GM13976 (cell line): ENCODE data around the gene SLC9A5.

Experiments used
- DNase-seq: peaks from one replicate; pipeline ENCODE4 v3.0.0; 2012; ENCODE audit warnings: low spot score
- in situ Hi-C: fragments of 300-500 bp; cut with MboI; formaldehyde crosslinking; loops from one replicate; pipeline ENCODE4 v1.12.0; 2022; ENCODE audit warnings: low sequenced_read_pairs, mixed read lengths, inconsistent platforms; ENCODE audit not compliant: unreplicated experiment
- TF ChIP-seq, protein P1 (sequence below): IDR thresholded peaks from 2 replicates; pipeline ENCODE4 v1.5.1; 2012; ENCODE audit warnings: borderline replicate concordance, mild to moderate bottlenecking; ENCODE audit not compliant: insufficient read depth; ENCODE audit errors: extremely low read depth, missing control alignments, control extremely low read depth

The SLC9A5 gene

DNA sequence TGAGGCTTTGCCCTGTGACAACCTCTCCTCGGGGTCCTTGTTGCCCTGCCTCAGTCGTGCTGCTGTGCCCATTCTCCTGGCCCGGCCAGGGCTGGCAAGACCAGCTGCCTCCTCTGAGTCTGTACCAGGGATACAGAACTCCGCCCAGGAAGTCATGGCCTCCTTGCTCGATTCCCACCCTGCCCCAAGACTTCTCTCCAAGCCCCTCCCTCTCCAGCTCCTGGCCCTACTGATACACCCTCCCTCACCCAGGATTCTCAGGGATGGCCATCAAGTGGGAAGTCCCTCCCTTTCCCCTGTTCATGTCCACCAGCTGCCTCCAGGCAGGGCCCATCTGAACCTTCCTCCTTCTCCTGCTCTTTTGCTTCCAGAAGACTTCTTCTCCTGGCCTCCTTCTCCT lies 33.1 kb upstream of the SLC9A5 start:
- no peak for DNase-seq
- in situ Hi-C loops, result no loop called here
- TF ChIP-seq, protein P1, sequence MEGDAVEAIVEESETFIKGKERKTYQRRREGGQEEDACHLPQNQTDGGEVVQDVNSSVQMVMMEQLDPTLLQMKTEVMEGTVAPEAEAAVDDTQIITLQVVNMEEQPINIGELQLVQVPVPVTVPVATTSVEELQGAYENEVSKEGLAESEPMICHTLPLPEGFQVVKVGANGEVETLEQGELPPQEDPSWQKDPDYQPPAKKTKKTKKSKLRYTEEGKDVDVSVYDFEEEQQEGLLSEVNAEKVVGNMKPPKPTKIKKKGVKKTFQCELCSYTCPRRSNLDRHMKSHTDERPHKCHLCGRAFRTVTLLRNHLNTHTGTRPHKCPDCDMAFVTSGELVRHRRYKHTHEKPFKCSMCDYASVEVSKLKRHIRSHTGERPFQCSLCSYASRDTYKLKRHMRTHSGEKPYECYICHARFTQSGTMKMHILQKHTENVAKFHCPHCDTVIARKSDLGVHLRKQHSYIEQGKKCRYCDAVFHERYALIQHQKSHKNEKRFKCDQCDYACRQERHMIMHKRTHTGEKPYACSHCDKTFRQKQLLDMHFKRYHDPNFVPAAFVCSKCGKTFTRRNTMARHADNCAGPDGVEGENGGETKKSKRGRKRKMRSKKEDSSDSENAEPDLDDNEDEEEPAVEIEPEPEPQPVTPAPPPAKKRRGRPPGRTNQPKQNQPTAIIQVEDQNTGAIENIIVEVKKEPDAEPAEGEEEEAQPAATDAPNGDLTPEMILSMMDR, result no peak

DNA sequence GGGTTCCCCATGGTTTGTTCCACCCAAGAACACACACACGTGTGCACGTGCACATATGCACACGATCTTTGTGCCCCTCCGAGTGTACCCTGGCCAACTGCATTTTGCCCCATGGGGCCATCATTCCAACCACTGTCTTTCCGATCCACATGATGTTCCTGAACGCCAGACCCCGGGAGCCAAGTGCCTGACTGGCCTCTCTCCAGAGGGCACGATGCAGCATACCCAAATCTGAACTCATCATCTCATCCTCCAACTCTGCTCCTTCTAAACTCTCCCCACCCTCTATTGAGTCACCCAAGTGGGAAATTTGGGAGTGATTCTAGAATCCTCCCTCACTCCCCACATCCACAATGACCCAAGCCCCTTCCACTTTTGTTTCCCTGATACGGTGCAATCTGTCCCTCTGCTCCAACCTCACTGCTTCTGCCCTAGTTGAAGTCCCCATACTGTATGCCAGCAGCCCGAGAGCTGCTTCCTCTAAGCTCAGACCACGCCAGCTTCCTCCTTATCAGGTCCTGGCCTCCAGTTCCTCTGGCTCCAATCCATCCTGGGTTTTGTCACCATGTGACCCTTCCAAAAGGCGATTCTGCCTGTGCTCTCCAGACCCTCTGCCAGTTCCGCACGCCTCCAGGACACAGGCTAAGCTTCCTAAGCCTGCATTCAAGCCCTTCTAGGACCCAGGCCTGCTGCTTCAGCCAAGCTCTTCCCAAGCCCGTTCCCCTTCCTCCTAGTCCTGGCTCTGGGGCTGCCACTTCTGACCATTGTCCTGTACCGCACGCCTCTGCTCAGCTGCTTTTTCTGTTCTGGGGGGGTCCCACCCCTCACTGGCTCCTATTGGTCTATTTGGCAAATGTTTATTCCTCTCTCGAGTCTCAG lies 31.9 kb upstream of the SLC9A5 start:
- no peak for DNase-seq
- in situ Hi-C loops, result no loop called here
- TF ChIP-seq, protein P1, result no peak

DNA sequence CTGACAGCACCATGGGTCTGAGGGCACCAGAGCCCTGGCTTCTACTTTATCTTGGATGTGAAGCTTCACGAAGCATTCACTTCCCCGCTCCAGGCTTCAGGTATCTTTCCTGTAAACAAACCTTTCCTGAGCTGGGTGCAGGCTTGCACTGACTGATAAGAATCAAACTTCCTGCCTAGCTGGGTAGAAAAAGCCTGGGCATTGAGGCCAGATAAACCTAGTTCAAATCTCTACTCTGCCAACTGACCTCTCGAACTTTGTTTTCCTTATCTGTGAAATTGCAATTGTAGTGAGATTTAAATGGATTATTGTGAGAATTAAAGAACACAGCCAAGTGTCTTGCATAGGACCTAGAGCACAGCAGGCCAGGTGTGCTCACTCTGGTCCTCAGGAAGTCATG lies 24.8 kb upstream of the SLC9A5 start:
- no peak for DNase-seq
- in situ Hi-C loops, result no loop called here
- TF ChIP-seq, protein P1, result no peak

DNA sequence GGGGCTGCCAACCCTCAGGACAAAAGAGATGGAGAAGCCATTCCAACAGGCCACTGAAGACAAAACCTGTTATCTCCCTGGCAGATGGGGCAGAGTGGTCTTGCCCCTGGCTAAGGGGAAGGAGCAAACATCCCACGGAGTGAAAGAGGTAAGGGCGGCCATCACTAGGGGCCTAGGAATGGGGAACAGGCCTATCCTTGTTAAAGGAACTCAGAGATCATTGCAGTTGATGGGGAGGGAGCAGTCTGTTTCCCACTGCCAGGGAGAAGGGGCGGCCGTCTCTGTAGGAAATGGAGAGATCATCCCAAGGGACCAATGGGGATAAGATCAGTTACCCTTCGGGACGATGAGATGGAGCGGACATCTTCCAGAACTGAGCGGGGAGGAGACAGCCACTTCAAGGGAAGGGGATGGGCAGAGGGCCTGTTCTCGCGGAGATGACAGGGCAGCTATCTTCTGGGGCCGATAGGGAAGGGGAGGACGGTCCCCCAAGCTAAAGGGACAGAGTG lies 22.4 kb upstream of the SLC9A5 start:
- DNase-seq, result no peak
- TF ChIP-seq, protein P1, result no peak
- in situ Hi-C loops, result no loop called here

DNA sequence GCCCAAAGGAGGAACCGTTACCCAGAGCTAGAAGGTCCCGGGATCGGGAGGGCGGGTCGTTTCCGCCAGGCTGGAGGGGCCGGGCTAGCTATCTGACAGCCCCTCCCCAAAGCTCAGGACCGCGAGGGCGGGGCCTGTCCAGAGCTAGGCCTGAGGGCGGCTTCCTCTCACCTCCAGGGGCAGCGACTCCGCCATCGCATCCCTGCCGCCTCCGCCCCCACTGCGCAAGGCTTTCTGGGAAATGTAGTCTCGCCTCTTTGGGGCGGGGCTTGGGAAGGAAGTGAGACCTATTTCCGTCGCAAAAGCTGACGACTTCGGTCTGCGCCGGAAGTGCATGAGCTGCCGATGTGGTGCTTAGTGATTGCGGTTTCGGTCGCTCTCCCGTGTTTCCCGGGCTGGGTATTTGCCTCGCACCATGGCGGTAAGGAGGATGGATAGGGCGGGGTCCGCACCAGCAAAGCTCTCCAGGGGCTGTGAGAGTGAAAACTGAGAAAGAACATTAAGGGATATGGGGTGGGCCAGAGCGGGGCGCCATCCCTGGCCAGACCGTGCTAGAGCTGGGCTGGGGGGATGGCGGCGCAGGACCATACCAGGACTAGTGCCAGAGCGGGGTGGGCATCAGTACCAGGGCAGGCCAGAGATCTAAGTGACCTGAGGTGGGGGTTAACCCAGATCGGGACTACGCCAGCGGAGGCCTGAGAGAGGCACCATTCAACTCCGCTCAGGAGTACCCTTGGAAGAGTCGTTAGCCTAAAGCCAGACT lies 21.8 kb upstream of the SLC9A5 start, which contains the start of gene TMEM208:
Gene TMEM208 (plus strand): TSS at position 327 of the 763 bp plus-strand sequence. CDS start 89 bp downstream, at position 416.
- TF ChIP-seq, protein P1, result peak; percentile 20
- DNase-seq, result peak; percentile 99
- in situ Hi-C loops, result no loop called here

DNA sequence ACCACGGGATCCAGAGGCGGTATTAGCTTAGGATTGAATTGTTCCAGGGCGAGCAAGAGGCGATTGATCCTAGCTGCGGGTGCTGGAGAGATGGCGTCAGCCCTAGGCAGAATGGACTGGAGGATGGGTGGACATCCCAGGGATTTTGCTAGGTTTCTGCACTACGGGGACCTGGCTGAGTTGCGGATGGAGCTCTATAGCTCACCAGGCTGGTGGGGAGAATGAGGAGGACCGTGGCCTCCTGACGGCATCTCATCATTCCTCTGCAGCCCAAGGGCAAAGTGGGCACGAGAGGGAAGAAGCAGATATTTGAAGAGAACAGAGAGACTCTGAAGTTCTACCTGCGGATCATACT lies 21.2 kb upstream of the SLC9A5 start:
- no peak for DNase-seq
- TF ChIP-seq, protein P1, result no peak
- in situ Hi-C loops, result no loop called here
